Fibroblast of gingiva (primary cell): ENCODE measurements around the gene HK3.

Experiments used
- DNase-seq: peaks from one replicate; pipeline ENCODE4 v3.0.0-alpha.2; 2011; ENCODE audit warnings: low read depth

The HK3 gene, protein sequence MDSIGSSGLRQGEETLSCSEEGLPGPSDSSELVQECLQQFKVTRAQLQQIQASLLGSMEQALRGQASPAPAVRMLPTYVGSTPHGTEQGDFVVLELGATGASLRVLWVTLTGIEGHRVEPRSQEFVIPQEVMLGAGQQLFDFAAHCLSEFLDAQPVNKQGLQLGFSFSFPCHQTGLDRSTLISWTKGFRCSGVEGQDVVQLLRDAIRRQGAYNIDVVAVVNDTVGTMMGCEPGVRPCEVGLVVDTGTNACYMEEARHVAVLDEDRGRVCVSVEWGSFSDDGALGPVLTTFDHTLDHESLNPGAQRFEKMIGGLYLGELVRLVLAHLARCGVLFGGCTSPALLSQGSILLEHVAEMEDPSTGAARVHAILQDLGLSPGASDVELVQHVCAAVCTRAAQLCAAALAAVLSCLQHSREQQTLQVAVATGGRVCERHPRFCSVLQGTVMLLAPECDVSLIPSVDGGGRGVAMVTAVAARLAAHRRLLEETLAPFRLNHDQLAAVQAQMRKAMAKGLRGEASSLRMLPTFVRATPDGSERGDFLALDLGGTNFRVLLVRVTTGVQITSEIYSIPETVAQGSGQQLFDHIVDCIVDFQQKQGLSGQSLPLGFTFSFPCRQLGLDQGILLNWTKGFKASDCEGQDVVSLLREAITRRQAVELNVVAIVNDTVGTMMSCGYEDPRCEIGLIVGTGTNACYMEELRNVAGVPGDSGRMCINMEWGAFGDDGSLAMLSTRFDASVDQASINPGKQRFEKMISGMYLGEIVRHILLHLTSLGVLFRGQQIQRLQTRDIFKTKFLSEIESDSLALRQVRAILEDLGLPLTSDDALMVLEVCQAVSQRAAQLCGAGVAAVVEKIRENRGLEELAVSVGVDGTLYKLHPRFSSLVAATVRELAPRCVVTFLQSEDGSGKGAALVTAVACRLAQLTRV

GRCh38 chr5:176899296-176899891, at the start of gene HK3:
HK3 (minus strand) TSS chr5:176899346; CDS start chr5:176896159, 3,187 bp downstream.
- no peak for DNase-seq

DNA sequence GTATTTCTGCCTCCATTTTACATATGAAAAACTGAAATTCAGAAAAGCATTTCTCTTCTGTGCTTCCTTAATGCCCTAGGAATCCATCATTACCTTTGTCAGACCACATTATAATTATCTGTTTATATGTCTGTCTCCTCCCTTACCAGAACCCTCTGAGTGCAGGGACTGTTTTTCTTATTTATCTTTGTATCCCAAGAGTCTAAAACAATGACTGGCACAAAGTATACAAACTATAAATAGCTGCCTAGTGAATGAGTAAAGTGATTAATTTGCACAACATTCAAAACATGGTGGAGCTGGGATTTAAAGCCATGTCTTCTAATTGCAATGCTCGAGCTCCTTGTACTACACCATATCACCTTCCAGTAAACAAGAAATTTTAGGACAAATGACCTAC, 49.3 kb upstream of the HK3 start:
- DNase-seq: no peak

DNA sequence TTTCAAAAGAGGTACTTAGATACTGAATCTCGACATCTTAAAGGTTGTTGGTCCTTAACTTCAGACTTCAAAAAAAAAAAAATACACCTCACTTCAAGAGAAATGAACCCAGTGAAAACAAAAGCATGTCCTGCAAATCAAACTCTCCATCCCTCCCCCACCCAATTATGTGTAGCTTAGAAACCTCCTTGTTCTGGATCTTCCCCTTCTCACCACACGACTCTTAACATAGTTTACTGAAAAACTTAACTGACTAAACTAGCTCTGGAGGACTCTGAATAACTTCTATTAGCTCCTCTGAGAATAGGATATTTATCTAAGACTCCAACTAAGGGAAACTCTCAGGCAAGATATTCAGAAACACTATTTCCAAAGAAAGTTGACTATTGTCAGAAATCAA, 48.7 kb upstream of the HK3 start:
- DNase-seq: no peak

- no peak for DNase-seq
These were observed 45.1 kb upstream of the HK3 start for GRCh38 chr5:176944268-176944667.

DNA sequence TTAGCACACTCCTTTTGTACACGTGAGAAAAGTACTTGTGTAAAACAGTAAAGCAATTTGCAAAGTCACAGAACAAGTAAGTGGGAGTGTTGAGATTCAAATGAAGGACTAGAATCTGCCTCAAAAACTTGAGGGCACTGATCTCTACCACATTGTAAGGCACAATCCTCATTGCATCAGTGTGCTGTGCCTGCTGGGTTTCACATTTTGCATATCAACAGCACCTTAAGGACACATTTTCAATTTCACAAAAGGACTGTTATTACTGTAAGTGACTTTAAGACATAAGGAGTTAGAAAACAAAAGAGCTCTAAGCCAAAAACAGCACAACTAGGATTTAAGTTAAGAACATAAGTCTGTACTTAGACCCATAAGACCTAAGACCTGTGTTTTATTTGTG, 44.7 kb upstream of the HK3 start:
- no peak for DNase-seq

DNA sequence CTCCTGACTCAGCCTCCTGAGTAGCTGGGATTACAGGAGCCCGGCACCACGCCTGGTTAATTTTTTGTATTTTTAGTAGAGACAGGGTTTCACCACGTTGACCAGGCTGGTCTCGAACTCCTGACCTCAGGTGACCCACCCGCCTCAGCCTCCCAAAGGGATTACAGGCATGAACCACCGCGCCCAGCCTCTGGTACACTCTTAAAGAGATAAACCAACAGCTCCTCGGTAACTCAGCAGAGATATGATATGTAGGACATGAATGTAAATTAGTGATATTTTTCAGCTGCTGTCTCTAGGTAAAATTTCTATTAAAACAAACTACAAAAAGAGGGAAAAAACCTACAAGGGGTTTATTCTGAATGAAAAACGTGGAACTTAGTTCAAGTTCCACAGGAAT, 42.8 kb upstream of the HK3 start:
- DNase-seq: no peak

DNA sequence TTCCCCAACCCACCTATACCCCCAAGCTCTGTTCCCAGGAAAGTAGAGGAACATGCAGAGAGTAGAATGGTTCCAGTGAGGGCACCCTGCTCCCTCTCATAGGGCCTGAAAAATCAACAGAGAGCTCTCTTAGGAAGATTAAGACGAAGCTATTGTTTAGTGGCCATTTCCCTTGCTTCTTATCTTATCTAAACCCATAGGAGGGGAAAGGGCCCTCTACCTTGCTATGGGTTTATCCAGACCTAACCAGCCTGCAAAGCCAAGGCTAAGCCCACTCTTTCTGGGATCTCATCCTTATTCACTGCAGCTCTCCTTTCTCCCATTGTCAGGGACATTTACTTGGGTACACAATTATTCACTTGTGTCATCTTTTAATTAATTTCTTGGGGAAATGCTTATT, 39.3 kb upstream of the HK3 start:
- no peak for DNase-seq

GRCh38 chr5:176935017-176935416, 35.9 kb upstream of the HK3 start:
- no peak for DNase-seq

DNA sequence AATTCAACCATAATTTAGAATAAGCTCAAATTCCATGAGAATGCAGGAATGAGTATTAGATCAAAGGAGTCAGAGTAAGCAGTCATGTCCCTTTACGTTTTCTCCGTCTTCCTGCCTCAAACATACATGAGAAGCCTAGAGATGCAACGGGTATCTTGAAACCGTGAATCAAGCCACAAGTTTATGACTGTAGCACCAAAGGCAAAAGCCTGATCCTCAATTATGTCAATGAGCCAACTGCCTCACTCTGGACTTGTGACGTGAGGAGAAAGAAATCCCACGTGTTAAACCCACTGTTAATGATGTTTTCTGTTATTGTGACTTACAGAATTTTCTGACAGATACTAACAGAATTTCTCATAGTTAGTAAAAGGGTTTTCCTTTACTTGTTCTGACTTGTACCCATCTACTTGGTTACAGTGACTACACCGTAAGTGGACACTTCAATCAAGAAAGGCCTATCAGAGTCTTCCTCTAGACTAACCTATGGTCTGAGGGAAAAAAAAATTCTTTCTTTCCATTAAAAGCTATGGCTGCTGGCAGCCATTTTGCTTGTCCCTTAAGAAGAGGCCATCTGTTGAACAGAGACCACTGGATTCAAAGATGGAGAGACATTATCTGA, 35.3 kb upstream of the HK3 start:
- no peak for DNase-seq

DNA sequence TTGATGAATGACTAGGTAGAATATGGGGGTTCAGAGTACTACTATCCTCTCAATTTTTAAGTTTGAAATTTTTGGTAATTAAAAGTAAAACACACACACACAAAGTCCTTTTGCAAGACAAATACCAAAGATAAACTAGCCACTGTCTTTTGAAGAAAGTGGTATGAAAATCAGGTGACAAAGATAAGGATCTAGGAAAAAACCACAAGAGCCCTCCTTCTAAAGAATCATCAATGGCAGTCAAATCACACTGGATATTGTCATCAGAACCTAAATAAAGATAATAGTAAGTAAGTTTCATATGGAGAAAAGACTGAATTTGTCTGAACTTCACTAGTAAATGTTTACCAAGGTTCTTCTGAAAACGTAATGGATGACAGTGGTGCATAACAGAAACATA, 30.5 kb upstream of the HK3 start:
- DNase-seq: no peak

GRCh38 chr5:176927562-176927961, 28.4 kb upstream of the HK3 start:
- DNase-seq: peak; percentile 9

DNA sequence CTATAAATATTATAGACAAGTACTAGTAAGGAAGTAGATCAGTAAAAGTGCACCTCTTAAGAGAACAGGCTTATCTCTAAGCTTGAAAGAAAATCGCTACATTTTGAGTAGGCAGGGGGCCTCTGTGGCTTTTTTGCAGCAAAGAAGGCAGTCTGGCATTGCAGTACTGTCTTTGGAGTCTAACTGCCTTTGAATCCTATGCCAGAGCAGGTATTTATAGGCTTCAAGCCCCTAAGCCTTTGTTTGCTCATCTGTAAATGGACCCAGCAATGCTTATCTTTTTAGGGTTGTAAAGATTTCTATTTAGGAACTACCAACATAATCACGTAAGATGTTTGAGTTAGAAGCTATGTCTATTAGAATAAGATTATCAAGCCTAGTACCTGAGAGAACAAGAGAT, 23.7 kb upstream of the HK3 start:
- no peak for DNase-seq

DNA sequence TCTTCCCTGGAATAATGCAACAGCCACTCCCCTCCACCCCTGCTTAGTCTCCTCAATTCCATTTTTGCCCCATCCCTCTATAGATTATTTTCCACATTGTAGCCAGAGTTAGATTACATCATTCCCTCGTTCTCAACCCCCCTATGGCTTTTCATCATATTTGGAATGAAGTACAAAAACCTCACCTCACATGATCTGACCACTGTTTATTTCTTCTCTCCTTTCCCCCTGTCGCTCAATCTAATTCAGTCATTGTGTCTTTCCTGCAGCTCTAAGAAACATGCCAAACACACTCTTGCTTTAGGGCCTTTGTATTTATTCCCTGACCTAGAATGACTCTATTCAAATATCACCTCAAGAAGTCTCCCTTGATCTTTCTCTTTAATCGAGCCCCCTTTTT, 22.6 kb upstream of the HK3 start:
- no peak for DNase-seq

DNA sequence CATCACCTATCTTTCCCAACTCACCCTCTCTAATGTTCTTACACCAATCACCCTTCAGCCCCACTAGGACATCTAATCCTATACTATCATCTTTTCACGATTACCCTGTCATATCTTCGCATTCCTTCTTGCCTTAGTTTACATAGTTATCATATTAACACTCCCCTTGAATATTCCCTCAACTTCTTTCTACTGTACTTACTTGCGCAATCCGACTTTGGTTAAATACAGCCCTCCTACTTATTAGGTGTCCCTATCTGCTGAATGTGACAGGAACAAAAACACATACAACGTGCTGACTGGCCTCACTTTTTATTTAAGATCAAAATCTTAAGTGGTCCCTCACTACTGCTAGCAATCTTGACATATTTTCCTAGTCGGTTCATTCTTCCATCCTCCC, 19.5 kb upstream of the HK3 start:
- DNase-seq: no peak

- no peak for DNase-seq
These were observed 17.2 kb upstream of the HK3 start for GRCh38 chr5:176916337-176916736.

- DNase-seq: no peak
These were observed 16.8 kb upstream of the HK3 start for GRCh38 chr5:176915906-176916305.

DNA sequence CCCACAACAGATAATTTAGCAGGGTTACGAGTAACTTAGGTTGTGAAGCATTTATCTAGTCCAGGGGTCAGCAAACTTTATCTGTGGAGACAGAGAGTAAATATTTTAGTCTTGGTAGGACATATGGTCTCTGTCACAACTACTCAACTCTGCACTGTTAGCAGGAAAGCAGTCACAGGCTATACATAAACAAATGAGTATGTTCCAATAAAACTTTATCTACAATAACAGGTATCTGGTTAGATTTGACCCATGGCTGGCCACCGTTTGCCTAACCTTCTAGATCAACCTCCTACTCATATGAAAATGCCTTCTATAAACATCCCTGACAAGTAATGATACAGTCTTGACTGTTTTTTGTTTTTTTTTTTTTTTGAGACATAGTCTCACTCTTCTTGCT, 13.0 kb upstream of the HK3 start:
- DNase-seq: no peak

- no peak for DNase-seq
These were observed 9.7 kb upstream of the HK3 start for GRCh38 chr5:176908675-176909368.

DNA sequence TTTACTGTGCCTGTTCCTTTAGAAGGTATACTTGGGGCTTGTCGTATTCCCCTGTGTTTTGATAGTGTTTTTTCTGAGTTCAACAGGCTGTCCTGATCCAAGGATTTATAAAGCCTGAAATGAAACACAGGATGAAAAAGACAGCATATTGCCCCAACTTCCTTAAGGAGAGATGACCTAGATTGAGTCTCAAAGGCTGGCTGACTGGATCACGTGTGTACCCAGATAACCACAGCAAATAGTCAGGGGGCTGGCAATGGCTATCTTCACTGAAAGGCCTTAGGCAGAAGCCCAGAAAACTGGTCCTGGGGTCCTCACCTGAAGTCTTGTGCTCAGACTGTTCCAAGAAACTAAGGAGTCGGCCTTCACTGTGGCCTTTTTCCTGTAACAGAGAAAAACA, 7.7 kb upstream of the HK3 start:
- DNase-seq: no peak

- no peak for DNase-seq
These were observed 7.0 kb upstream of the HK3 start for GRCh38 chr5:176906126-176906525.

DNA sequence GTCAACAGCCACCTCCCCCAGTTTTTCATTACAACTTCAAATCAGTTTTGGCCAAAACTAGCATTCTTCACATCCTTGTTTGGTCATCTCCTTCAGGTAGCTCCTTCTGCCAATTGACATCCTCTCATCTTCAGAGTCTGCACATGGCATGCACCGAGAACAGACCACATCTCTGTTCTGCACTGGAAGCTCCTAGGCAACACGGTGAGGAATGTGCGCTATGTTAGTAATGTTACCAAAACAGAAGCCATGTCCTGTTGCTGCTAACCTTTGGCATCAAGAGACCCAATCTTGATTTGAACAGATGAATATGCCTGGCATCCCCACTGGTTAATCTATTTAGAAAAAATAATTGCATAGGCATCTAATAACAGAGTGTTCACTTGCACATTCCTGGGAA, 5.1 kb upstream of the HK3 start:
- DNase-seq: no peak
